ENCODE data around the gene NUP205.

NUP205 gene

GRCh38 chr7:135557455-135558336 is at the start of gene NUP205:
Gene NUP205 (plus strand): TSS chr7:135557917. CDS start chr7:135557945, 28 bp downstream.
- DNase-seq, result peak; percentile 78

- peak; percentile 24 for DNase-seq
Observed at GRCh38 chr7:135508883-135509588, 48.7 kb upstream of the NUP205 start.

- DNase-seq, result no peak
Observed at GRCh38 chr7:135509589-135509838, 48.2 kb upstream of the NUP205 start.

DNA sequence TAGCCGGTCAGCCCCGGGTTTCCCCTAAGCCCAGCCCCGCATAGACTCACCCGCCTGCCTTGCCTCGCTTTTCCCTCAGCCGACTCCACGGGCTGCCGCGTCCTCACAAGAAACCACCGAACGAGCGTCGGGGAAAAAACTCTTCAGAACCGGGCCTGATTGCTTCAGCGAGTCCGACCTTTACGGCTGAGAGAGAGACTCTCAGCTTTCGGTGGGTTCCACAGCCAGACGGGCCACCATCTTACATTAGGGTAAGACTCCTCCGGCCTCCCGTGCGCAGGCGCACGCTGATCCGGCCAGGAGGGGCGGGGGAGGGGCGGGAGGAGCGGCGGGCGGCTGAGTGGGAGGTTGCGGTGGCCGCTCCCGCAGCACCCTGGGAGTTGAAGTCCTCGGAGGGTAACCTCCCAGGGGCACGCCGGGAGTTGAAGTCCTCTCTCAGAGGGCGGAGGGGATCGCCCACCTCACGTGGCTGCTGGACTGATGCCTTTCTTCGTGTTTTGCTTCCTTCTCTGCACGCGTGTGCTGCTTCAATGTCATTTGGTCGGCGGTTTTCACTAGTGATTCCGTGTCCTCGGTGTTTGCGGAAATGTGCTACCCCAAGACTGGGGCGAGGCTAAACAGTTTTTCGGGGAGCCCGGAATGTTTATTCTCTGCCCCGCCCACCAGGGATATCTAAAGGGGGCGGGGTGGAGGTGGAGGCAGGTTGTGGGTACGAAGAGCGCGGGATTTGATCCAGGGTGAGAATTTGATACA is 47.7 kb upstream of the NUP205 start, which contains the start of gene CNOT4:
Gene CNOT4, minus strand, starts transcription at position 264 of the 753 bp plus-strand sequence. CDS start 71,771 bp downstream, outside the sequence.
- DNase-seq, result peak; percentile 97

DNA sequence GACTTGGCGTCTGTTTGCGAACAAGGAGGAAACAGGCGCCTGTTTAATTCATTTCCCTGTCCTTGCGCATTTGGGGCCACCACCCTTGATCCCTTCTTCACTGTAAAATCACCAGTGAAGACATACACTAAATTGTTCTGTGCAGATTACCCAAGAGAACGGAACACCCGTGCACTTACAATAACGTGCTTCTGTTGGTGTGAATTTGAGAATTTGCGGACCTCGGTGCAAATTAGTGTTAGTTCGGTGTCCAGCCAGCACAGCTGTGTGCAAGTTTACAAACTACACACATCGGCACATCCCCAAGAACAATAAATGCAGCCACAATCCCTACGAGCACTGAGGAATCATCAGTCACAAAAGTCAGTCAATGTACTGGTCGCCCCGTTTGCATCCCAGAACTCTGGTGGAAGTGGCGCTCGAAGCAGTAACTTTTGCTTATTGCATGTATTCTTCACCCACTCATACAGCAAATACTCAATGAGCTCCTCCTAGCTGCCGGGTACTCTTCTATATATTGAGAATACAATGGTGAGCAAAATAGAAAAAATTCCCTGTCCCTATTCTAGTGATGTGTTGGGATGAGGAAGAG is 47.0 kb upstream of the NUP205 start:
- no peak for DNase-seq

DNA sequence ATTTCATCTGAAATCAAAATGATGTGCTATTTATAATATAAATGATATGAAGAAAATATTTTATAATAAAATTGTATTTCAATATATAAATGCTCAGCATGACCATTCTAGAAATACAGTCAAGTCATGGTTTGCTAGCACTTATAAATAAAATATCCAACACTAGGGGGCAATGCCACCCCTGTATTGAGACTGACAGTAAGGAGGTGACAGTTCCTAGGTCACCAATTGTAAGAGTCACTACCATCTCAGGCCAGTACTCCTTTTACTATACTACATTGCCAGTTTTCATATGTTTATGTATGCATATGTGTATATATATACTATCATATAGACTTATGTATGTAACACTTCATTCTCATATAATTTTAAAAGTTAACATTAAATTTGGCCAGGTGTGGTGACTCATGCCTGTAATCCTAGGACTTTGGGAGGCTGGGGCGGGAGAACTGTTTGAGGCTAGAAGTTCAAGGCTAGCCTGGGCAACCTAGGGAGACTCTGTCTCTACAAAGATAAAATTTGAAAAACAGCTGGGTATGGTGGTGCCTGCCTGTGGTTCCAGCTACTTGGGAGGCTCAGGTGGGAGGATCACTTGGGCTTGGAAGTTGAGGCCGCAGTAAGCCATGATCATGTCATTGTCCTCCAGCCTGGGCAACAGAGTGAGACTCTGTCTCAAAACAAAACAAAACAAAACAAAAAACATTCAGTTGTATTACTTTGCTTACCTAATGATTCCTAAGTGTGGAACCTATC is 45.4 kb upstream of the NUP205 start:
- no peak for DNase-seq

DNA sequence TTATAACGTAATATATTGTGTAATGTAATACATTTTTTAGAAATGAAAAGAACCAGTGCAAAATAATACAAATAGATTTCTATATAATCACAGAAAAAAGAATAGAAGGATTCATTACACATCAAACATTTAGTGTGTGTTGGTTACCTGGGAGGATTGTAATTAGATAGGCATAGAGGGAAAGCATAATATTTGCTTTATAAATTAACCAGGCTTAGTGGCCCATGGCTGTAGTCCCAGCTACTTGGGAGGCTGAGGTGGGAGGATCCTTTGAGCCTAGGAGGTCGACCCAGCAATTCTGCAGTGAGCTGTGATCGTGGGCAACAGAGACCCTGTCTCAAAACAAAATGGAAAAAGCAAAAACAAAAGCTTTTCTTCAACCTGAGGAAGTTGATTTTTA is 42.9 kb upstream of the NUP205 start:
- no peak for DNase-seq

DNA sequence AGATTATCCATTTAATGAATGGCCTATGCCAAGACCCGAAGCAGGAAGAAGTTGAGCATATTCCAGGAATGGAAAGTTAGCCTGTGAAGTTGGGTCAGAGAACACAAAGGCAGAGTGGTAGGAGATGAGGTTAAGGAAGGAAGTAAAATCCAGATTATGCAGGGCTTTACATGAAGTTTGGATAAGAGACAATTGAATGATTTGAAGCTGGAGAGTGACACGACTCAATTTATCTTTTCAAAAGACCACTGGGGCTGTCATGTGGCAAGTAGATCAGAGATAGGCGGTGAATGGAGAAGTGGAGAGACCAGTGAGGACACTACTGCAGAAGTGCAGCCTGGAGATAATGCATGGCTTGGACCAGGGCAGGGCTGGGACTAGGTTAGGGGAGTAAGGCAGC is 40.7 kb upstream of the NUP205 start:
- DNase-seq, result no peak

- no peak for DNase-seq
Observed at GRCh38 chr7:135518748-135519147, 39.0 kb upstream of the NUP205 start.

- no peak for DNase-seq
Observed at GRCh38 chr7:135519233-135519688, 38.5 kb upstream of the NUP205 start.

DNA sequence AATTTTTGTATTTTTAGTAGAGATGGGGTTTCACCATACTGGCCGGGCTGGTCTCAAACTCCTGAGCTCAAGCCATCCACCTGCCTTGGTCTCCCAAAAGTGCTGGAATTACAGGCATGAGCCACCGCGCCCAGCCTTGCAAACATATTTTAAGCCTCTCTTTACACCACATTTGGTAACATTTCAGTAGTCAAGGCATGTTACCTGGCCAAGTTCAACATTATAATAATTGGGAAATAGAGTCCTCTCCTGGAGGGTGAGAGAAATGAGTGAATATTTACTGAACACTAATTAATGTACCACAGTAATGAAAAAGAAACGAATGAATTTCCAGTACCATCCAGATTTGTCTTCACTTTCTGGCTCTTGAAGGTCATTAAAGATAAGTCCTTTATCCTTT is 37.8 kb upstream of the NUP205 start:
- DNase-seq, result no peak

- no peak for DNase-seq
Observed at GRCh38 chr7:135522509-135522908, 35.2 kb upstream of the NUP205 start.

GRCh38 chr7:135523146-135523545 is 34.6 kb upstream of the NUP205 start:
- DNase-seq, result no peak

DNA sequence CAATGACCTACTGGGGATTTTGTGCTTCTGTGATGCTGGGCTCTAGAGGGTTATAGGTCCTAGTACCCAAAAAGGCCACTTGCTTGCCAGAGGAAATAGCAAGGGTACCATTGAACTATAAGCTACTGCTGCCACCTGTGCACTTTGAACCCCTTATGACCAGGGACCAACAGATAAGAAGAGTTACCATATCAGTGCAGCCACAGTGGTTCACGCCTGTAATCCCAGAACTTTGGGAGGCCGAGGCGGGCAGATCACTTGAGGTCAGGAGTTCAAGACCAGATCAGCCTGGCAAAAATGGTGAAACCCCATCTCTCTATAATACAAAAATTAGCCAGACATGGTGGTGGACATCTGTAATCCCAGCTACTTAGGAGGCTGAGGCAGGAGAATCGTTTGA is 32.3 kb upstream of the NUP205 start:
- DNase-seq, result no peak

DNA sequence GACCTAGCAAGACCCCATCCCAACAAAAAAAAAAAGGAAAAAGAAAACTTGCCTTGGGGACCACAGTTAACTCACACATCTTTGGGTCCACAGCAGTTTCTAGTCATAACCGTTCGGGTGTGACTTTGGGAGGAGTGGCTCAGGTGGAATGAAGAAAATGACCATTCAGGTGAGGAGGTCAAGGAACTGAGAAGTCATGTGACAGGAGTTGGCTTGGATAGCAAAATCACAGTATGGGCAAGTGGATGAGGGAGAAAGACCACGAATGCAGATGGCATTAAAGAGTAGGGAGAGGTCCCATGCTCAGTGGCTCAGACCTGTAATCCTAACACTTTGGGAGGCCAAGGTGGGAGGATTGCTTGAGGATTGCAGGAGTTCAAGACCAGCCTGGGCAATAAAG is 30.7 kb upstream of the NUP205 start:
- no peak for DNase-seq

DNA sequence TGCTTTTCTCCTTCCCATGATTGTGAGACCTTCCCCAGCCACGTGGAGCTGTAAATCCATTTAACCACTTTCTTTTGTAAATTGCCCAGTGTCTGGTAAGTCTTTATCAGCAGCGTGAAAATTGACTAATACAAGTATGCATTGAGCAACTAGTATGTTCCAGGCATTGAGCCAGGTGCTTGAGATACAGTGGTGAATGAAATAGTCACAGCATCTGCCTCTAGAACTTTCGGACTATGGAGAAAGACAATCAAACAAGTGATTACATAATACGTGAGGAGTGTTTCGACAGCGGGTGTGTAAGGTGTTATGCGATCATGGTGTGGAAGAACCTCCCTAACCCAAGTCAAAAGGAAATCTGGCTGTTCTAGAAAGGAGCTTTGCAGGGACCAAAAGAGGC is 21.6 kb upstream of the NUP205 start:
- DNase-seq, result no peak

DNA sequence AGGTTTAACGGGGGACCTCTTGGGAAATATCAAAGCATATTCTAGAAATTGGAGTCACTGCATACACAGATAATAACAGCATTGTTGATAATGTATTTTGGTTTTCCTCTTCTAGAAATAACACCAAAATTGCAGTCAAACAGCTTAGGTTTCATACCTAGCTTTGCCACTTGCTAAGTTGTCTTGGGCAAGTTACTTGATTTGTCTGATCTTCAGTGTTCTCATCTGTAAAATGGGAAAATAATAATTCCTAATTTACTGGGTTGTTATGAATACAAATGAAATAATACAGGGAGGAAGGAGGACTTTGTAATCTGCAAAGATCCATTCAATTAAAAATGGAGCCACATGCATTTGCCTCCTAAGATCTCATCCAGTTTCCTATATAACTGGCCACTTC is 20.3 kb upstream of the NUP205 start:
- DNase-seq, result no peak

GRCh38 chr7:135537905-135538304 is 19.8 kb upstream of the NUP205 start:
- DNase-seq, result no peak

DNA sequence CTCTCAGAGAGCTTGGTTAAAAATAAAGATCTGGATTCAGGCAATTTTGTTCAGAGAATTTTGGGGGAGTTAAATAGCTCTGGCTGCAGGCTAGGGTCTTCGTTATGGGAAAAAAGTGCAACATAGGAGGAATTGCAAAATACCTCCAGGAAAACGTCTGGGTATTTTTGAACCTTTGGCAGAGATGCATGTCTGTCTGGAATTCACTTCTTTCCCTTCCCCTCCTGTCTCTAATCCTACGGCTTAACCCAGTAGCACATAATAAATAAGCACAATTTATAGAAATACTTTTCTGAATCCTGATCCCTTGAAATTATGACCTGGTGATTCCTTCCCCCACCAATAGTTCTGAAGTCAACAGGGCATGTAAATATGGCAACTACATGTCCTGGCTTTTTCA is 19.3 kb upstream of the NUP205 start:
- DNase-seq, result no peak

DNA sequence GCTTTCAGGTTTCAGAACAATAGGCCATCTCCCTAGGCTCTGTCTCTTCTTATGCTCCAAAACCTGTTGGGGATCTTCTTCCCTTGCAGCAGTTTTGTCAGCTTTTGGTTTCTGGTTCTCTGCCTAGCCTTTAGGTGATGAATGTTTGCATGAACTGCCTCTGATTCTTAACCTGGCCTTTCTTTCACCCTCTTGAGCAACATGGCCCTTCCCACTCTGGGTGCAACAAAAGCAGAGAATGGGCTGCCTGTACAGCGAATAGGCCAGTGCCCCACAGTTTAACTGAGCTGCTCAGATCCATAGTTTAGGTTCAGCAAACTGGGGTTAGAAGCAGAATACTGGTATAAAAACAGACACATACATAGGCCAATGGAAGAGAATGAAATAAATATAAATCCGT is 18.1 kb upstream of the NUP205 start:
- no peak for DNase-seq

DNA sequence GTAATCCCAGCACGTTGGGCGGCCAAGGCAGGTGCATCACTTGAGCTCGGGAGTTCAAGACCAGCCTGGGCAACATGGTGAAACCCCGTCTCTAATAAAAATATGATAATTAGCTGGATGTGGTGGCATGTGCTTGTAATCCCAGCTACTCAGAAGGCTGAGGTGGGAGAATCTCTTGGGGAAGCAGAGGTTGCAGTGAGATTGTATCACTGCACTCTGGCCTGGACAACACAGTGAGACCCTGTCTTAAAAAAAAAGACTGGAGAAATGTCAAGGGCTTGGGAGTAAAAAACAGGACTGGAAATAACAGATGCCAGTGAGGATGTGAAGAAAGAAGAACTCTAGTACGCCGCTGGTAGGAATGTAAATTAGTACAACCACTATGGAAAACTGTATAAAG is 16.7 kb upstream of the NUP205 start:
- no peak for DNase-seq

- no peak for DNase-seq
Observed at GRCh38 chr7:135550196-135550595, 7.5 kb upstream of the NUP205 start.

Data from CD4-positive, alpha-beta T cell treated with Interleukin-15 for 1 hour (primary cell).